ENCODE data around the gene CLIP1.

- TF ChIP-seq, protein P1, sequence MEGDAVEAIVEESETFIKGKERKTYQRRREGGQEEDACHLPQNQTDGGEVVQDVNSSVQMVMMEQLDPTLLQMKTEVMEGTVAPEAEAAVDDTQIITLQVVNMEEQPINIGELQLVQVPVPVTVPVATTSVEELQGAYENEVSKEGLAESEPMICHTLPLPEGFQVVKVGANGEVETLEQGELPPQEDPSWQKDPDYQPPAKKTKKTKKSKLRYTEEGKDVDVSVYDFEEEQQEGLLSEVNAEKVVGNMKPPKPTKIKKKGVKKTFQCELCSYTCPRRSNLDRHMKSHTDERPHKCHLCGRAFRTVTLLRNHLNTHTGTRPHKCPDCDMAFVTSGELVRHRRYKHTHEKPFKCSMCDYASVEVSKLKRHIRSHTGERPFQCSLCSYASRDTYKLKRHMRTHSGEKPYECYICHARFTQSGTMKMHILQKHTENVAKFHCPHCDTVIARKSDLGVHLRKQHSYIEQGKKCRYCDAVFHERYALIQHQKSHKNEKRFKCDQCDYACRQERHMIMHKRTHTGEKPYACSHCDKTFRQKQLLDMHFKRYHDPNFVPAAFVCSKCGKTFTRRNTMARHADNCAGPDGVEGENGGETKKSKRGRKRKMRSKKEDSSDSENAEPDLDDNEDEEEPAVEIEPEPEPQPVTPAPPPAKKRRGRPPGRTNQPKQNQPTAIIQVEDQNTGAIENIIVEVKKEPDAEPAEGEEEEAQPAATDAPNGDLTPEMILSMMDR (IDR thresholded peaks at IDR 0.05), result no peak
- no peak for TF ChIP-seq POLR2A (IDR thresholded peaks at IDR 0.05)
These were observed 74.0 kb downstream of the CLIP1 start for GRCh38 chr12:122348505-122348904.

Measured in uterus (tissue), 2 donors.